Left ventricle myocardium superior (tissue), 1 donor: ENCODE measurements around the gene TMEM238L. TPM values are rescaled to one million over a fixed set of nuclear protein-coding genes. Genes with fewer than 3 reads are reported as not detected.

ENCODE experiments used
- ATAC-seq: fragments of 200-7000 bp; cut with Tn5 transposase; one replicate; pipeline ENCODE4 v1.9.1; 2020; ENCODE audit warnings: mild to moderate bottlenecking, moderate library complexity
- DNase-seq: peaks from one replicate; pipeline ENCODE4 v3.0.0-alpha.2; 2020
- intact Hi-C: fragments of 100-400 bp; cut with micrococcal nuclease; formaldehyde crosslinking; loops from one replicate; pipeline ENCODE4 v1.11.0; 2022
- total RNA-seq: library from RNA; stranded (reverse); fragmentation: NEBNext Ultra II Directional; extraction: Animal tissue kit (Norgen Biotek cat#: 25700); gene quantifications from one replicate; pipeline ENCODE4 v1.2.1, GENCODE V29; 2021
- donor health status: DM: no; HTN: yes; CAD: no; lungs with severe emphysema.

TMEM238L gene
- total RNA-seq, 1 donor from 2014 or later: not detected

DNA sequence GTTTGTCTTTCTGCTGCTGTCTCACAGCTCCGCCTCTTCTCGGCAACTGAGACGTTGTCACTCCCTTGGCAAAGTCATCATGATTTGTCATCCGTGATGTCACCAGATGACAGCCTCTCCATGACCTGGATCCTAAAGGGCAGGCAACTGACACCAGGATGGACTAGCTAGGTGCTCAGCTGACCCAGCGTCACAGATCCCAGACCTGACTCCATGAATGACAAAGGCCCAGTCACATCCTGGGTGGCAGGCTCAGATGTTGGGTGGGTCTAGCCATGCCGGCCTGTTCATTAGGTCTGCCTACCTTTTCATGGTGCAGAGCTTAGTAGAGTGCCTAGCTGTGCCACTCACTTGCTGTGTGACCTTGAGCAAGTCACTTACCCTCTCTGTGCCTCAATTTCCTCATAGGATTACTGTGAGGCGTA lies 3.8 kb upstream of the TMEM238L start:
- DNase-seq (no peak), ATAC-seq (no peak)
- intact Hi-C loops: no loop called here

GRCh38 chr17:10806545-10807262 lies 2.8 kb upstream of the TMEM238L start:
- DNase-seq (no peak), ATAC-seq (no peak)
- intact Hi-C loops: no loop called here

DNA sequence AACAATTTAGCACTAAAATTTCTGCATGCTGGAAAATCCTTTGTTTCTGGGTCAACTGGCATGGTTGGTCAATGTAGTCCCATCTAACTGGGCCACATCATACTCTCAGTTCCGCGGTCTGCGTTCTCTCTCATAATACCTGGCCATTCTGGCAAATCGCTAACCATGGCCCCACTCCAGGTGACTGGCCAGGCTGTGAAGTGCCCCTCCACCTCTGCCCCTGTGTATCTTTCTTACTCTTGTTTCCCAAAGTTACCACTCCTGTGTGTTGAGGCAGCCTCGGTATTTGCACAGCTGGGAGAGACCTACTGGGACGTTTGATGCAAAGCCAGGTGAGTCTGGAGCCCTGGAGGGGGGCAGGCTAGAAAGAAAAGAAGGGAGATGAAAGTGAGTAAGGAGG lies 2.0 kb upstream of the TMEM238L start:
- no peak for DNase-seq
- intact Hi-C loops: no loop called here
- no peak for ATAC-seq

DNA sequence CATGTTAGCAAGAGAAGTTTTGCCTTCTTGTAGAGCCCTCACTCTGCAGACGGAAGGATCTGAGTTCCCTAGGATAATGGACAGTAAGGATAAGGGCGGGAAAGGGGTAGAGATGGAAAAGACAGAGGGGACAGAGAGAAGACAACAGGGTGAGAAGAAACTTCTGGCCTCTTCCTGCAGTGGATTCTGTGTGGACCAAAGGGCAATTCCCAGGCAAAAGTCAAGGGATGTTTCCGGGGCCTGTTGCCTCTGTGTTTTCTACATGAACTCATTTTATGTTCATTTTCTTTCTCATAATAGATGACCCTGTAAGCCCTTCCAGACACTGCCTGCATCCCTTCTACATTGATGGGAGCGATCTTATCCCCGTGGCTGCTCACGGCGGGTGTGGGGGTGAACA lies 647 bp upstream of the TMEM238L start:
- intact Hi-C loops: no loop called here
- DNase-seq (no peak), ATAC-seq (no peak)

GRCh38 chr17:10803350-10803749 lies 549 bp downstream of the TMEM238L start:
- DNase-seq (no peak), ATAC-seq (no peak)
- intact Hi-C loops: no loop called here

GRCh38 chr17:10802496-10803284 lies 1.2 kb downstream of the TMEM238L start:
- intact Hi-C loops: no loop called here
- DNase-seq: no peak
- ATAC-seq: no peak

DNA sequence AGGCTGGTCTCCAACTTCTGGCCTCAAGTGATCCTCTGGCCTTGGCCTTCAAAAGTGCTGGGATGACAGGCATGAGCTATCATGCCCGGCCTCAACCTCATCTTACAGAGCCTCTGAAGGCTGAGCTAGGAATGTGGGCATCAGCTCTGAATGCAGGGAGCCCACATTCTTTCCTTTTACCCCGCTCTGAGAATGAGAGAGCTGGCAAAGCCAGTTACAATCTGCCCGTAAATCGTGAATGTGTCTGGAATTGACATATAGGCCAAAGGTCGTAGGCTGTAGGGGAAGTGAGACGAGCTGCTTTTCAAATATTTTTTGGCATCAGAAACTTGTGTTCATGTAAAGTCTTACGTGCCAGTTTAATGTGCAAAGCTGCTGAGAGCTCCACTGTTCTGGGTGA lies 4.5 kb downstream of the TMEM238L start:
- ATAC-seq (no peak), DNase-seq (no peak)
- intact Hi-C loops: no loop called here

DNA sequence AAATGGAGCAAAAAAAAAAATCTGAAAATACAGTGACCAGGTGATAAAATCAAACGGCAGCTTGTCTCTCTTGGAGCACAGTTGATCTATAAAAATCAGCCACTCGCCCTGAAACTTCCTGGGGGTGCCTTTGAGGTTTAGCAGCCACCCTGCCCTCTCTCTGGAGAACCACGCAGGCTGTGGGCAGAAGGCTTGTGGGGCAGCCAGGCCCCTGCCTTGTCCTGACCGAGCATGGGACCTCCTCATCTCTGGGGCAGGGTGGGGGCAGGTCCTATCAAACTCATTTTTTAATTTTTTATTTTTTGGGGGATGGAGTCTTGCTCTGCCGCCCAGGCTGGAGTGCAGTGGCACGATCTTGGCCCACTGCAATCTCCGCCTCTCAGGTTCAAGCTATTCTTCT lies 5.0 kb downstream of the TMEM238L start:
- DNase-seq (no peak), ATAC-seq (peak; percentile 29)
- intact Hi-C loops: no loop called here

GRCh38 chr17:10798332-10798749 lies 5.6 kb downstream of the TMEM238L start:
- intact Hi-C loops: no loop called here
- peak; percentile 86 for ATAC-seq

GRCh38 chr17:10797476-10798328 lies 6.2 kb downstream of the TMEM238L start:
- ATAC-seq (peak; percentile 59), DNase-seq (no peak)
- intact Hi-C loops: no loop called here

More at GRCh38 chr17:10798332-10798749, 5.6 kb downstream of the TMEM238L start:
- DNase-seq: no peak

- ATAC-seq: no peak
- no peak for DNase-seq
- intact Hi-C loops: no loop called here
Observed at GRCh38 chr17:10793816-10794215, 10.1 kb downstream of the TMEM238L start.

- intact Hi-C loops: no loop called here
Observed at GRCh38 chr17:10793256-10793655, 10.6 kb downstream of the TMEM238L start.

GRCh38 chr17:10792151-10792550 lies 11.7 kb downstream of the TMEM238L start:
- DNase-seq: no peak
- no peak for ATAC-seq

More at GRCh38 chr17:10793256-10793655, 10.6 kb downstream of the TMEM238L start:
- DNase-seq (no peak), ATAC-seq (no peak)

GRCh38 chr17:10790491-10791401 lies 13.2 kb downstream of the TMEM238L start:
- ATAC-seq: peak; percentile 67
- intact Hi-C loops: no loop called here
- DNase-seq: no peak

More at GRCh38 chr17:10792151-10792550, 11.7 kb downstream of the TMEM238L start:
- intact Hi-C loops: no loop called here

DNA sequence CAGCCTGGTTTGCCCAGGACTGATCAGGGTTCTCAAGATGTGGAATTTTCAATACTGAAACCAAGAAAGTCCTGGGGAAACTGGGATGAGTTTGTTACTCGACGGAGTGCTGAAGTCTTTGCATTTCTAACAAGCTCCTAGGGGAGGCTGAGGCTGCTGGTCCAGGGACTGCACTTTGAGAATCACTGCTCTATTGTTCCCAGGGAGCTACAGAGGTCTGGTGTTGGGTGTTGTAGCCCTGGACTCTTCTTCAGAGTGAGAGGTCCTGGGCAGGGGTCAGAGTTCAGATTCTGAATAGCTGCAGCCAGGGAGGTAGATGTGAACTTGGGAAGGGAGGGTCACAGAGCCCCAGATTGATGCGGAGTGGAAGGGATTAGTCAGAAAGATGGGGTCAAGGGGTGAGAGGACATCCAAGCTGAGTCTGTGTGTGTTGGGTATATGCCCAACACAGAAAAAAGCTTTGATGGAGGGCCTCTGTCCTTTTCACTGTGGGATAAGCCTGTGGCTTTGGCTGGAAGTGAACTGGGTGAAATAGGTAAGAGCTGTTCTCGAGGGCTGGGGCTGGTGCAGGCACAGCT lies 14.1 kb downstream of the TMEM238L start:
- DNase-seq: no peak
- no peak for ATAC-seq
- intact Hi-C loops: no loop called here

DNA sequence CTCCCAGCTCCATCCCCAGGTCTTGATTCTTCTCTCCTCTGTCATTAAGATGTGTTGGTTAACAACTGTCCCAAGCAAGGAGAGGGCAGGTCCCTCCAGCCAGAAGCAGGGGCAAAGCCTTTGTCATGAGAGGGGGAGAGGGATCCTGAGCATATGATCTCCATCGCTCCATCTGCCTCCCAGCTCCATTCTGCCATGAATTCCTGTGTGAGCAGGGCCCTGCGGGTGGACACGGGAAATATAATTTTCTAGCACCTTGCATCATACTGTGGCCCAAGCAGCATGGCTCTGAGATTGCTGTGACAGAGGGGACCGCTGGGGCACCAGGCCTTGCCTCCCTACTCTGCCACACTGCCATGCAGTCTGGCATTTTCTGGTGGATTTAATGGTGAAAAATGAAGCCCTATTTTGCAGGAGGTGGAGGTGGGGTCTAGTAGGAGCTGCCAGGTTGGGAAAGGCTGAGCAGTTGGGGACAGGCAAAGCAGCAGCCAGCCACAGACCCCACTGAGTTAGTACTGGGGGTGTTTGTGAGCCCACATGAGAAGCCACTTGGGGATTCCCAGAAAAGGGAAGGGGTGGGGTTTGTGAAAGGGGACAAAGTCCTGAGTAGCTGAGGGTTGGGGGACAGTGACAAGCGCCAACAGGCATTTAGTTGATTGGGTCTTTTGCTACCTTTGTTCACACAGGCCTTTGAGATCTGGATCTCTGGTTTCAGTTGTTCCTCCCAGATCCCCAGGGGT lies 16.4 kb downstream of the TMEM238L start:
- no peak for ATAC-seq
- intact Hi-C loops: no loop called here
- no peak for DNase-seq

- ATAC-seq: no peak
- DNase-seq: no peak
- intact Hi-C loops: no loop called here
Observed at GRCh38 chr17:10785295-10785694, 18.6 kb downstream of the TMEM238L start.

GRCh38 chr17:10779609-10780008 lies 24.3 kb downstream of the TMEM238L start:
- ATAC-seq (no peak), DNase-seq (no peak)
- intact Hi-C loops: no loop called here
